ENCODE results near the gene LDAF1. TPM values are rescaled to one million over a fixed set of nuclear protein-coding genes. Genes with fewer than 3 reads are reported as not detected.
A peak's percentile ranks its signal among the peaks of the same experiment; 100 is the strongest.
"Not testable (repeated sequence)": the region's sequence is repeated elsewhere in the genome, so short reads cannot be mapped to it uniquely, and the experiment has no call there.

LDAF1 gene
- total and polyA plus RNA-seq, 2 donors (not counting 1 experiment from before 2014, with no cell fraction given) = 36.3 to 123 TPM

DNA sequence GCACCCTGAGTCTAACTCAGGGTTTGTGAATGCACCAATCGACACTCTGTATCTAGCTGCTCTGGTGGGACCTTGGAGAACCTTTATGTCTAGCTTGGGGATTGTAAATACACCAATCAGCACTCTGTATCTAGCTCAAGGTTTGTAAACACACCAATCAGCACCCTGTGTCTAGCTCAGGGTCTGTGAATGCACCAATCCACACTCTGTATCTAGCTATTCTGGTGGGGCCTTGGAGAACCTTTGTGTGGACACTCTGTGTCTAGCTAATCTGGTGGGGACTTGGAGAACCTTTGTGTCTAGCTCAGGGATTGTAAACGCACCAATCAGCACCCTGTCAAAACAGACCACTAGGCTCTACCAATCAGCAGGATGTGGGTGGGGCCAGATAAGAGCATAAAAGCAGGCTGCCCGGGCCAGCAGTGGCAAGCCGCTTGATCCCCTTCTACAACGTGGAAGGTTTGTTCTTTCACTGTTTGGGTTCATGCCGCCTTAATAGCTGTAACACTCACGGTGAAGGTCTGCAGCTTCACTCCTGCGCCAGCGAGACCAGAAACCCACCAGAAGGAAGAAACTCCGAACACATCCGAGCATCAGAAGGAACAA is 5.2 kb upstream of the LDAF1 start:
- H3K9me3 ChIP-seq (ENCODE audit: control insufficient read depth, insufficient read depth, low read depth, low read length); H3K27ac ChIP-seq (ENCODE audit: insufficient read depth, low read length); H2AFZ ChIP-seq (ENCODE audit: low read length); H3K36me3 ChIP-seq (ENCODE audit: control insufficient read depth, insufficient read depth, low read length); H3K9ac ChIP-seq (ENCODE audit: insufficient read depth, low read length); H3K4me2 ChIP-seq (ENCODE audit: extremely low read depth, insufficient read depth, low read length); H3K79me2 ChIP-seq (ENCODE audit: control insufficient read depth, insufficient read depth, low read length); DNase-seq (ENCODE audit: low read depth in 2 of 2); H4K20me1 ChIP-seq (ENCODE audit: control insufficient read depth, extremely low read depth, insufficient read depth, low read length); H3K4me1 ChIP-seq (ENCODE audit: control insufficient read depth, extremely low read depth, insufficient read depth, low read length); H3K4me3 ChIP-seq (replicated peaks in 1 of 4; ENCODE audit: control extremely low read depth in 1 of 4, insufficient read depth in 1 of 4, low read depth in 3 of 4, low read length in 4 of 4); H3K27me3 ChIP-seq (ENCODE audit: control insufficient read depth, insufficient read depth, low read length): not testable (repeated sequence)

DNA sequence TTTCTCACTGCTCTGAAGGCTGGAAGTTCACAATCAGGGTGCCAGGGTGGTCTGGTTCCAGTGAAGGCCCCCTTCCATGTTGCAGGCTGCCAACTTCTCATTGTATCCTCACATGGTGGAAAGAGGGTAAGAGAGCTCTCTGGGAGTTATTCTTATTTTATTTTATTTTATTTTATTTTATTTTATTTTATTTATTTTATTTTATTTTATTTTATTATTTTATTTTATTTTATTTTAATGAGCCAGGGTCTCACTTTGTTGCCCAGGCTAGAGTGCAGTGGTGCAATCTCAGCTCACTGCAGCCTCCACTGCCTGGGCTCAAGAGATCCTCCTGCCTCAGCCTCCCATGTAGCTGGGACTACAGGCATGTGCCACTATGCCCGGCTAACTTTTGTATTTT is 2.5 kb upstream of the LDAF1 start:
- H3K9ac ChIP-seq (ENCODE audit: insufficient read depth, low read length); H3K27me3 ChIP-seq (ENCODE audit: control insufficient read depth, insufficient read depth, low read length); H3K36me3 ChIP-seq (ENCODE audit: control insufficient read depth, insufficient read depth, low read length); H3K27ac ChIP-seq (ENCODE audit: insufficient read depth, low read length); H2AFZ ChIP-seq (ENCODE audit: low read length); H3K4me1 ChIP-seq (ENCODE audit: control insufficient read depth, extremely low read depth, insufficient read depth, low read length); H4K20me1 ChIP-seq (ENCODE audit: control insufficient read depth, extremely low read depth, insufficient read depth, low read length); H3K4me2 ChIP-seq (ENCODE audit: extremely low read depth, insufficient read depth, low read length); H3K9me3 ChIP-seq (ENCODE audit: control insufficient read depth, insufficient read depth, low read depth, low read length); H3K79me2 ChIP-seq (ENCODE audit: control insufficient read depth, insufficient read depth, low read length); H3K4me3 ChIP-seq (replicated peaks in 1 of 4; ENCODE audit: control extremely low read depth in 1 of 4, insufficient read depth in 1 of 4, low read depth in 3 of 4, low read length in 4 of 4); DNase-seq (ENCODE audit: low read depth in 2 of 2): not testable (repeated sequence)

DNA sequence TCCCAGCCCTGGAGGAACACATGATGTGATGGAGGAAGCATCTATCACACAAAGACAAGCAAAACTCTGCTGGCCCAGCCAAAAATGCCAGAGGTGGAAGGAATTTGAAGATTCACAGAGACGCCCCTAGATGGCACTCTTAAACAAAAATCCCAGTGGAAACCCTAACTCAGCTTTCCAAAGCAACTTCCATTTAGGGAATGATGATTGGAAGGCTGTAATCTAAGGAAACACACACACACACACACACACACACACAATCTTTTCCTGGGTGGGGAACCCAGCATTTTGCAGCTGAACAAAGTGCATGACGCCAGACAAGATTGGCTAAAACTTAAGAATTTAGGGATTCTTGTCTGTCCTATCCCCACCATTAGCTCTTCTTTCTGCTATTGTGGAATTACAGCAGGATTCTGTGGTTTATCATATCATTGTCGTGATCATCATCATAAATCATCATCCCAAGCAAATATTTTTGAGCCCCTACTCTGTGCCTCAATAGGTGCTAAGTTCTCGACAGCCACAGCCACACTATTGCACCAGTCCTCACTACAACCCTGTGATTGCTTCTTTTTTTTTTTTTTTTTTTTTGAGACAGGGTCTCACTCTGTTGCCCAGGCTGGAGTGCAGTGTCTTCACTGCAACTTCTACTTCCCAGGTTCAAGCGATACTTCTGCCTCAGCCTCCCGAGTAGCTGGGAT is 1.6 kb upstream of the LDAF1 start:
- Histone ChIP-seq H3K9ac (ENCODE audit: insufficient read depth, low read length) (no peak overlapping the region), H3K27me3 (ENCODE audit: control insufficient read depth, insufficient read depth, low read length) (no peaks in the 10 kb centered on the region), H3K4me1 (ENCODE audit: control insufficient read depth, extremely low read depth, insufficient read depth, low read length) (peaks cover 10% of the 10 kb centered on the region), H3K79me2 (ENCODE audit: control insufficient read depth, insufficient read depth, low read length) (no peaks in the 10 kb centered on the region), H3K4me2 (ENCODE audit: extremely low read depth, insufficient read depth, low read length) (no peak overlapping the region), H2AFZ (ENCODE audit: low read length) (no peak overlapping the region), H3K9me3 (ENCODE audit: control insufficient read depth, insufficient read depth, low read depth, low read length) (no peaks in the 10 kb centered on the region), H3K27ac (ENCODE audit: insufficient read depth, low read length) (no peak overlapping the region), H4K20me1 (ENCODE audit: control insufficient read depth, extremely low read depth, insufficient read depth, low read length) (no peaks in the 10 kb centered on the region), H3K36me3 (ENCODE audit: control insufficient read depth, insufficient read depth, low read length) (no peaks in the 10 kb centered on the region), H3K4me3 (replicated peaks in 1 of 4; ENCODE audit: control extremely low read depth in 1 of 4, insufficient read depth in 1 of 4, low read depth in 3 of 4, low read length in 4 of 4) (no peak overlapping the region)
- DNase-seq (ENCODE audit: low read depth in 2 of 2) = peak; percentile 81 to 91
- TF ChIP-seq EZH2 (IDR thresholded peaks at IDR 0.05; ENCODE audit: low read length, missing control alignments) = no peak
- TF ChIP-seq, protein P1, sequence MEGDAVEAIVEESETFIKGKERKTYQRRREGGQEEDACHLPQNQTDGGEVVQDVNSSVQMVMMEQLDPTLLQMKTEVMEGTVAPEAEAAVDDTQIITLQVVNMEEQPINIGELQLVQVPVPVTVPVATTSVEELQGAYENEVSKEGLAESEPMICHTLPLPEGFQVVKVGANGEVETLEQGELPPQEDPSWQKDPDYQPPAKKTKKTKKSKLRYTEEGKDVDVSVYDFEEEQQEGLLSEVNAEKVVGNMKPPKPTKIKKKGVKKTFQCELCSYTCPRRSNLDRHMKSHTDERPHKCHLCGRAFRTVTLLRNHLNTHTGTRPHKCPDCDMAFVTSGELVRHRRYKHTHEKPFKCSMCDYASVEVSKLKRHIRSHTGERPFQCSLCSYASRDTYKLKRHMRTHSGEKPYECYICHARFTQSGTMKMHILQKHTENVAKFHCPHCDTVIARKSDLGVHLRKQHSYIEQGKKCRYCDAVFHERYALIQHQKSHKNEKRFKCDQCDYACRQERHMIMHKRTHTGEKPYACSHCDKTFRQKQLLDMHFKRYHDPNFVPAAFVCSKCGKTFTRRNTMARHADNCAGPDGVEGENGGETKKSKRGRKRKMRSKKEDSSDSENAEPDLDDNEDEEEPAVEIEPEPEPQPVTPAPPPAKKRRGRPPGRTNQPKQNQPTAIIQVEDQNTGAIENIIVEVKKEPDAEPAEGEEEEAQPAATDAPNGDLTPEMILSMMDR (conservative IDR thresholded peaks at IDR 0.05 in 1 of 2, IDR thresholded peaks at IDR 0.05 in 1 of 2; ENCODE audit: low read depth in 1 of 2, low read length in 2 of 2) = peak; percentile 71 to 74

DNA sequence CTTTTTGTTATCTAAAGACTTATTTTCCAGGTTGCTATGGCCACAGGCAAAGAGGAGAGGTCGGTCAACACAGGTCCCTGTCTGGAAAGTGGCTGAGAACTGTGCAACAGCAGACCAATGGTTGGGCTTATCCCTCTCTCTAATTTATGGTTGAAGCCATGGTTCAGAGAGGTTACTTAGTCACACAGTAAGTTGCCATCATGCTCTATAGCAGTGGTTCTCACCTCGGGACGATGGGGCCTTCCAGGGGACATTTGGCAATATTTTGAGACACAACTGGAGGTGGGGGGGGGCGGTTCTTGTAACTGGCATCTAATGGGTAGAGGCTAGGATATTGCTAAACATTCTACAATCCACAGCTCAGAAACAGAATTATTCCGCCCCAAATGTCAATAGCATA is 842 bp upstream of the LDAF1 start:
- Histone ChIP-seq H3K36me3 (ENCODE audit: control insufficient read depth, insufficient read depth, low read length) (no peaks in the 10 kb centered on the region), H2AFZ (ENCODE audit: low read length) (no peak overlapping the region), H4K20me1 (ENCODE audit: control insufficient read depth, extremely low read depth, insufficient read depth, low read length) (no peaks in the 10 kb centered on the region), H3K9me3 (ENCODE audit: control insufficient read depth, insufficient read depth, low read depth, low read length) (no peaks in the 10 kb centered on the region), H3K4me3 (replicated peaks in 1 of 4; ENCODE audit: control extremely low read depth in 1 of 4, insufficient read depth in 1 of 4, low read depth in 3 of 4, low read length in 4 of 4) (peak overlapping the region in 1 of 4 experiments; percentile 82), H3K4me1 (ENCODE audit: control insufficient read depth, extremely low read depth, insufficient read depth, low read length) (peaks cover 12% of the 10 kb centered on the region), H3K4me2 (ENCODE audit: extremely low read depth, insufficient read depth, low read length) (peak overlapping the region; percentile 85), H3K9ac (ENCODE audit: insufficient read depth, low read length) (no peak overlapping the region), H3K27ac (ENCODE audit: insufficient read depth, low read length) (peak overlapping the region; percentile 71), H3K27me3 (ENCODE audit: control insufficient read depth, insufficient read depth, low read length) (no peaks in the 10 kb centered on the region), H3K79me2 (ENCODE audit: control insufficient read depth, insufficient read depth, low read length) (no peaks in the 10 kb centered on the region)
- TF ChIP-seq EZH2 (IDR thresholded peaks at IDR 0.05; ENCODE audit: low read length, missing control alignments) = no peak
- TF ChIP-seq, protein P1 (conservative IDR thresholded peaks at IDR 0.05 in 1 of 2, IDR thresholded peaks at IDR 0.05 in 1 of 2; ENCODE audit: low read depth in 1 of 2, low read length in 2 of 2) = no peak
- DNase-seq (ENCODE audit: low read depth in 2 of 2) = no peak
